GM12892 (cell line): ENCODE measurements around the gene C4A. TPM values are rescaled to one million over a fixed set of nuclear protein-coding genes. Genes with fewer than 3 reads are reported as not detected.
"Not testable (repeated sequence)": the region's sequence is repeated elsewhere in the genome, so short reads cannot be mapped to it uniquely, and the experiment has no call there.

Experiments used
- DNase-seq: peaks from one replicate; pipeline ENCODE4 v3.0.0; 2011; ENCODE audit not compliant: insufficient read length
- FAIRE-seq: peaks from 2 replicates; lab custom pipeline; 2011; peaks lifted over from hg19 to GRCh38; lab: Jason Lieb, UNC
- POLR2A ChIP-seq: IDR thresholded peaks from 2 replicates; pipeline ENCODE4 v1.6.1; 2011; ENCODE audit warnings: low read depth, low read length, control low read depth
- POLR2AphosphoS5 ChIP-seq: IDR thresholded peaks from 2 replicates; pipeline ENCODE4 v1.6.1; 2011; ENCODE audit warnings: low read depth, low read length, control low read depth
- TAF1 ChIP-seq: IDR thresholded peaks from 2 replicates; pipeline ENCODE4 v1.6.1; 2011; ENCODE audit warnings: low read depth, mild to moderate bottlenecking, control low read depth, low read length, borderline replicate concordance
- polyA plus RNA-seq: library from polyadenylated mRNA; unstranded; fragments of >200 nt; gene quantifications from one replicate; pipeline ENCODE4 v1.2.1, GENCODE V29; 2012; ENCODE audit warnings: missing spikeins, inconsistent platforms; ENCODE audit not compliant: missing spikeins

Gene C4A
- 1.8 TPM for polyA plus RNA-seq

DNA sequence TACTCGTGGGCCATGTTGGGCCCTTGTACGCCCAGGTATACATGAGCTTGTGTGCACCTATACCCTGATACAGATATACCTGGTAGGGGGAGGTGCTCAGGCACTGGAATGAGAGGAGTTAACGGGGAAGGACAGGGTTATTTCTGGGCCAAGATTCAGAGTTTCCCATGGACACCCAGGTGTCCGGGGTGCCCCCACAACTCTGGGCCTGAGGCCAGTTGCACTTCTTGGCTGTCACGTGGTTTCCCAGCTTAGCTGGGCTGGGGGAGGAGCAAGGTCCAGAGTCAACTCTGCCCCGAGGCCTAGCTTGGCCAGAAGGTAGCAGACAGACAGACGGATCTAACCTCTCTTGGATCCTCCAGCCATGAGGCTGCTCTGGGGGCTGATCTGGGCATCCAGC, at the start of gene C4A:
TSS of gene C4A (plus strand) at position 314 of the 400 bp plus-strand sequence. CDS start at position 365, 51 bp downstream.
- FAIRE-seq, DNase-seq: not testable (repeated sequence)

DNA sequence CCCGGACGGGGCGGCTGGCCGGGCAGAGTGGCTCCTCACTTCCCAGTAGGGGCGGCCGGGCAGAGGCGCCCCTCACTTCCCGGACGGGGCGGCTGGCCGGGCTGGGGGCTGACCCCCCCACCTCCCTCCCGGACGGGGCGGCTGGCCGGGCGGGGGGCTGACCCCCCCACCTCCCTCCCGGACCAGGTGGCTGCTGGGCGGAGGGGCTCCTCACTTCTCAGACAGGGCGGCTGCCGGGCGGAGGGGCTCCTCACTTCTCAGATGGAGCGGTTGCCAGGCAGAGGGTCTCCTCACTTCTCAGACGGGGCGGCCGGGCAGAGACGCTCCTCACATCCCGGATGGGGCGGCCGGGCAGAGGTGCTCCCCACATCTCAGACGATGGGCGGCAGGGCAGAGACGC, 49.7 kb upstream of the C4A start:
- FAIRE-seq, DNase-seq: not testable (repeated sequence)

DNA sequence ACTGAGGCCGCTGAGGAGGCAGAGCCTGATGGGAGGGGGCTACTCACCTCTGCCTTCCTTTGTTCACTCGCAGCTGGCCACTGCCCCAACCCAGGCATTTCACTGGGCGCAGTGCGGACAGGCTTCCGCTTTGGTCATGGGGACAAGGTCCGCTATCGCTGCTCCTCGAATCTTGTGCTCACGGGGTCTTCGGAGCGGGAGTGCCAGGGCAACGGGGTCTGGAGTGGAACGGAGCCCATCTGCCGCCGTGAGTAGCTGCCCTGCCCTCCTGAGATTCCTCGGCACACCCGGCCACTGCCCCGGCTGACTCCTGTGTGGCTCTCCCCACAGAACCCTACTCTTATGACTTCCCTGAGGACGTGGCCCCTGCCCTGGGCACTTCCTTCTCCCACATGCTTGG, 48.3 kb upstream of the C4A start:
- TF ChIP-seq TAF1: no peak
- no peak for TF ChIP-seq POLR2A
- no peak for TF ChIP-seq POLR2AphosphoS5
- DNase-seq: no peak
- no peak for FAIRE-seq

DNA sequence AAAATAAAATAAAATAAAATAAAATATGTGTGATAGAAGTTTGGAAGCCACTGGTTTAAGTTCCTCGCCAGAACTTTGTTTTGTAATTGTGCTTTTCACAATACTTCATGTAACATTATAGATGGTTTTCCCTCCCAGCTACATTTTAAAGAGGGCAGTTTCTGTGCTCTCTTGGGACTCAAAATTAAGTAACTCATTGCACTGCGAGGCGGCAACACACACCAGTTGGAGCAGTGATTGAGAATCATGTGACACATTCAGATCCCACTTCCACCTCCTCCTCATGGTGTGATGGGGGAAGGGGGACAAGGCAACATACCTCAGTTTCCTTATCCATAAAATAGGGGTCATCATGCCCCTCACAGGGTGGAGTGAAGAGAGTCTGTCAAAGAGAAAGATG, 46.8 kb upstream of the C4A start:
- no peak for DNase-seq
- no peak for TF ChIP-seq POLR2A
- no peak for TF ChIP-seq POLR2AphosphoS5
- TF ChIP-seq TAF1: no peak
- no peak for FAIRE-seq

DNA sequence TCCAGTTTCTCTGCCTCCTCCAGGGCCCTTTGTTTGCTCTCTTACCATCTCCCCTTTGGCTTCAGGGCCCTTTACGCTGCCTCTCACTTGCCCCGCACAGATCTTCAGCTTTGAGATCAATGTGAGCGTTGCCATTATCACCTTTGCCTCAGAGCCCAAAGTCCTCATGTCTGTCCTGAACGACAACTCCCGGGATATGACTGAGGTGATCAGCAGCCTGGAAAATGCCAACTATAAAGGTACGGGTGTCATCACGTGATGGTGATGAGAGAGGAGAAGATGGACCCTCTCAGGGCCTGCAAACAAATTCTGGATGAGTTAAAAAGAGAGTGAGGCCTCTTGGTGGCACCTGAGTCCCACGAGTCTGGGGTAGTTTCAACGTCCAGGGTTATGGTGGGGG, 46.0 kb upstream of the C4A start:
- FAIRE-seq: no peak
- TF ChIP-seq POLR2A (no peak), POLR2AphosphoS5 (no peak), TAF1 (no peak)
- no peak for DNase-seq

DNA sequence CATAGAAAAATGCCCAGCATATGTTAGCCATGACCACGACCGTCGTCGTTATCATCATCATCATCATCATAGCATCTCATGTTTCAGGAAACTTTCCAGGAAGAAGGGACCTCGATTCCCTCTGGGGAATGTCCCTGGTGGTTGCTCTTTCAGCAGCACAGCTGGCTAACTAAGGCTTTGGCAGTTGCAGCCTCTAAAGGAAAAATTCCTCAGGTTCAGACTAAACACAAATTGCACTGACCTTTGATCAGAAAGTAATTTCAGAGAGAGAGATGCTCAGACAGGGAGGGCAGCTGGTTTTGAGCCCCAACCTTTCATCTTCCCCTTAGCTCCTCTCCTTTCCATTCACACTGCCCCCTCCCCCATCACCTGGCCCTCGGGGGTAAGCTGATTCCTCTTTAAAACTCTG, 41.6 kb upstream of the C4A start:
- DNase-seq (no peak), FAIRE-seq (no peak)
- TF ChIP-seq POLR2A: no peak
- TF ChIP-seq POLR2AphosphoS5: no peak
- no peak for TF ChIP-seq TAF1

DNA sequence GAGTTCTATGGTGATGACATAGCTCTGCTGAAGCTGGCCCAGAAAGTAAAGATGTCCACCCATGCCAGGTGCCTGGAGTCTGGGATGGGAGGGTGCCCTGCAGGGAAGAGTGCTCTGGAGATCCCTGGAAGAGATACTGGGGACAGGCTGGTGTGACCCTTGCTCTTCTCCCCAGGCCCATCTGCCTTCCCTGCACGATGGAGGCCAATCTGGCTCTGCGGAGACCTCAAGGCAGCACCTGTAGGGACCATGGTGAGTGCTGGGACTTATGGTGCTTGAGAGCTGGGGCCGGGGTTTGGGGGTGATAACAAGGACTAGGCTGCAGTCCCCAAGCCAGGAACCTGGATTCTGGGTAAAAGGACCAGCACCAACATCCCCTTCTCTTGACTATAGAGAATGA, 38.1 kb upstream of the C4A start:
- TF ChIP-seq POLR2AphosphoS5 (no peak), POLR2A (no peak), TAF1 (no peak)
- FAIRE-seq (no peak), DNase-seq (no peak)

DNA sequence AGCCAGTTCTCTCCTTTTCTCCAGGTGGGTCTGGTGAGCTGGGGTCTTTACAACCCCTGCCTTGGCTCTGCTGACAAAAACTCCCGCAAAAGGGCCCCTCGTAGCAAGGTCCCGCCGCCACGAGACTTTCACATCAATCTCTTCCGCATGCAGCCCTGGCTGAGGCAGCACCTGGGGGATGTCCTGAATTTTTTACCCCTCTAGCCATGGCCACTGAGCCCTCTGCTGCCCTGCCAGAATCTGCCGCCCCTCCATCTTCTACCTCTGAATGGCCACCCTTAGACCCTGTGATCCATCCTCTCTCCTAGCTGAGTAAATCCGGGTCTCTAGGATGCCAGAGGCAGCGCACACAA, 36.7 kb upstream of the C4A start:
- FAIRE-seq (no peak), DNase-seq (no peak)
- TF ChIP-seq POLR2A (no peak), POLR2AphosphoS5 (no peak), TAF1 (no peak)

DNA sequence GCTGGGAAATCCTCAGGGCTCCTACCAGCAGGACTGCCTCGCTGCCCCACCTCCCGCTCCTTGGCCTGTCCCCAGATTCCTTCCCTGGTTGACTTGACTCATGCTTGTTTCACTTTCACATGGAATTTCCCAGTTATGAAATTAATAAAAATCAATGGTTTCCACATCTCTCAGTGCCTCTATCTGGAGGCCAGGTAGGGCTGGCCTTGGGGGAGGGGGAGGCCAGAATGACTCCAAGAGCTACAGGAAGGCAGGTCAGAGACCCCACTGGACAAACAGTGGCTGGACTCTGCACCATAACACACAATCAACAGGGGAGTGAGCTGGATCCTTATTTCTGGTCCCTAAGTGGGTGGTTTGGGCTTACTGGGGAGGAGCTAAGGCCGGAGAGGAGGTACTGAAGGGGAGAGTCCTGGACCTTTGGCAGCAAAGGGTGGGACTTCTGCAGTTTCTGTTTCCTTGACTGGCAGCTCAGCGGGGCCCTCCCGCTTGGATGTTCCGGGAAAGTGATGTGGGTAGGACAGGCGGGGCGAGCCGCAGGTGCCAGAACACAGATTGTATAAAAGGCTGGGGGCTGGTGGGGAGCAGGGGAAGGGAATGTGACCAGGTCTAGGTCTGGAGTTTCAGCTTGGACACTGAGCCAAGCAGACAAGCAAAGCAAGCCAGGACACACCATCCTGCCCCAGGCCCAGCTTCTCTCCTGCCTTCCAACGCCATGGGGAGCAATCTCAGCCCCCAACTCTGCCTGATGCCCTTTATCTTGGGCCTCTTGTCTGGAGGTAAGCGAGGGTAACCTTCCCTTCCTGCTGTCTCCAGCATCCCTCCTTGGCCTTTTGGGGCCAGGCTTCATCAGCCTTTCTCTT, 36.1 kb upstream of the C4A start, which contains the start of gene CFB:
TSS of gene CFB (plus strand) at position 589 of the 863 bp plus-strand sequence. CDS start at position 716, 127 bp downstream.
- FAIRE-seq: no peak
- TF ChIP-seq POLR2AphosphoS5: no peak
- TF ChIP-seq POLR2A: no peak
- no peak for TF ChIP-seq TAF1
- no peak for DNase-seq

DNA sequence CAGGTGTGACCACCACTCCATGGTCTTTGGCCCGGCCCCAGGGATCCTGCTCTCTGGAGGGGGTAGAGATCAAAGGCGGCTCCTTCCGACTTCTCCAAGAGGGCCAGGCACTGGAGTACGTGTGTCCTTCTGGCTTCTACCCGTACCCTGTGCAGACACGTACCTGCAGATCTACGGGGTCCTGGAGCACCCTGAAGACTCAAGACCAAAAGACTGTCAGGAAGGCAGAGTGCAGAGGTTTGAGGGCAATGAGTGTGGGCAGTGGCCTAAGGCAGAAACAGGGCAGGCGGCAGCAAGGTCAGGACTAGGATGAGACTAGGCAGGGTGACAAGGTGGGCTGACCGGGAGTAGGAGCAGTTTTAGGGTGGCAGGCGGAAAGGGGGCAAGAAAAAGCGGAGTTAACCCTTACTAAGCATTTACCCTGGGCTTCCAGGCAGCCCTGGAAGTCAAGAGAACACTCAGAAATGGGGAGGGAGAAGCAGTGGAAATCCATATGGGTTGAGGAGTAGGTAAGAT, 35.4 kb upstream of the C4A start:
- no peak for TF ChIP-seq POLR2A
- no peak for TF ChIP-seq POLR2AphosphoS5
- TF ChIP-seq TAF1: no peak
- FAIRE-seq (no peak), DNase-seq (no peak)

DNA sequence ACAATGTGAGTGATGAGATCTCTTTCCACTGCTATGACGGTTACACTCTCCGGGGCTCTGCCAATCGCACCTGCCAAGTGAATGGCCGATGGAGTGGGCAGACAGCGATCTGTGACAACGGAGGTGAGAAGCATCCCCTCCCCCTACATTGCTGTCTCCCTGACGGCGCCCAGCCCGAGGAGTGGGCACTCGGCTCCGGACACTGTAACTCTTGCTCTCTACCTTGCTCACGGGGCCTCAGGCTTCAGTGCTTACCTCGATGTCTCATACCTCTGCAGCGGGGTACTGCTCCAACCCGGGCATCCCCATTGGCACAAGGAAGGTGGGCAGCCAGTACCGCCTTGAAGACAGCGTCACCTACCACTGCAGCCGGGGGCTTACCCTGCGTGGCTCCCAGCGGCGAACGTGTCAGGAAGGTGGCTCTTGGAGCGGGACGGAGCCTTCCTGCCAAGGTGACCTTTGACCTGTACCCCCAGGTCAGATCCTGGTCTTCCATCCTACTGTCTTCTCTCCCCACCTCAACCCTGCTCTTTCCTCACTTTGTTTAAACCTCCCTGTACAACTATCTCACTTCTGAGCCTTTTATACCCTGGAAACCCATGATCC, 34.7 kb upstream of the C4A start:
- no peak for FAIRE-seq
- TF ChIP-seq POLR2A: no peak
- no peak for TF ChIP-seq TAF1
- no peak for DNase-seq

DNA sequence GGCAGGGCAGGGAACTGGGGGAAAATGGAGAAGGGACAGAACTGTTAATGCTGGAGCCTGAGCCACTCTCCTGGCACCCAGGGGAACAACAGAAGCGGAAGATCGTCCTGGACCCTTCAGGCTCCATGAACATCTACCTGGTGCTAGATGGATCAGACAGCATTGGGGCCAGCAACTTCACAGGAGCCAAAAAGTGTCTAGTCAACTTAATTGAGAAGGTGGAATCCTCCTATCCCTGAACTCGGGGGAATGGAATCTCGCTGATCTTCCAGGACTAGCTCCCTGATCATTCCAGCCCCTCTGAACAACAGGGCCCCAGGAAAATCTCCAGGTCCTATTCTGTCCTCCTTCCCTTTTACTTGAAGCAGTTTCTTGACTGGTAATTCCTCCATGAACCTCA, 34.0 kb upstream of the C4A start:
- DNase-seq (no peak), FAIRE-seq (no peak)
- TF ChIP-seq TAF1 (no peak), POLR2AphosphoS5 (no peak), POLR2A (no peak)
